GM12873 (cell line): ENCODE results near the gene CDH23.

Source experiments
- TF ChIP-seq, protein P1 (sequence below): IDR thresholded peaks from 2 replicates; pipeline ENCODE4 v1.5.1; 2012; ENCODE audit warnings: low read depth, mild to moderate bottlenecking, moderate library complexity, low read length, control low read depth; ENCODE audit not compliant: insufficient read depth; ENCODE audit errors: missing control alignments

Gene CDH23

DNA sequence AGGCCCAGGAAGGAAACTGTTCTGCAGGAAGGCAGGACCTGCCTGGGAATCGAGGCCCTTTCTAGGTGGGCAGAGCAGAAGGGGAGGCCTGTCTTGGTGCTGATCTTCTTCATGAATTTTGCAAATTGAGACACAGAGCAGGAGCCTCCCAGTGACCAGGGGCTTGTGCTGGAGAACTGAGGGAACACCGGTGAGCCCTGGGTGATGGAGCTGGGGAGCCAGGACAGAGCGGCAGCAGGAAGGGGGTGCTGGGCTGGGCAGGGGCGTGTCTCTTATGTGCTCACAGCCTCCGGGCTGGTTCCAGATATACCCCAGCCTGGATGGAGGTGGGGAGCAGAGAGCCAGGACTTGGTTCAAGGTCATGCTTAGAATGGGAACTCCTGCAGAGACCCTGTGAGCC is 182.9 kb downstream of the CDH23 start:
- TF ChIP-seq, protein P1, sequence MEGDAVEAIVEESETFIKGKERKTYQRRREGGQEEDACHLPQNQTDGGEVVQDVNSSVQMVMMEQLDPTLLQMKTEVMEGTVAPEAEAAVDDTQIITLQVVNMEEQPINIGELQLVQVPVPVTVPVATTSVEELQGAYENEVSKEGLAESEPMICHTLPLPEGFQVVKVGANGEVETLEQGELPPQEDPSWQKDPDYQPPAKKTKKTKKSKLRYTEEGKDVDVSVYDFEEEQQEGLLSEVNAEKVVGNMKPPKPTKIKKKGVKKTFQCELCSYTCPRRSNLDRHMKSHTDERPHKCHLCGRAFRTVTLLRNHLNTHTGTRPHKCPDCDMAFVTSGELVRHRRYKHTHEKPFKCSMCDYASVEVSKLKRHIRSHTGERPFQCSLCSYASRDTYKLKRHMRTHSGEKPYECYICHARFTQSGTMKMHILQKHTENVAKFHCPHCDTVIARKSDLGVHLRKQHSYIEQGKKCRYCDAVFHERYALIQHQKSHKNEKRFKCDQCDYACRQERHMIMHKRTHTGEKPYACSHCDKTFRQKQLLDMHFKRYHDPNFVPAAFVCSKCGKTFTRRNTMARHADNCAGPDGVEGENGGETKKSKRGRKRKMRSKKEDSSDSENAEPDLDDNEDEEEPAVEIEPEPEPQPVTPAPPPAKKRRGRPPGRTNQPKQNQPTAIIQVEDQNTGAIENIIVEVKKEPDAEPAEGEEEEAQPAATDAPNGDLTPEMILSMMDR, result no peak

DNA sequence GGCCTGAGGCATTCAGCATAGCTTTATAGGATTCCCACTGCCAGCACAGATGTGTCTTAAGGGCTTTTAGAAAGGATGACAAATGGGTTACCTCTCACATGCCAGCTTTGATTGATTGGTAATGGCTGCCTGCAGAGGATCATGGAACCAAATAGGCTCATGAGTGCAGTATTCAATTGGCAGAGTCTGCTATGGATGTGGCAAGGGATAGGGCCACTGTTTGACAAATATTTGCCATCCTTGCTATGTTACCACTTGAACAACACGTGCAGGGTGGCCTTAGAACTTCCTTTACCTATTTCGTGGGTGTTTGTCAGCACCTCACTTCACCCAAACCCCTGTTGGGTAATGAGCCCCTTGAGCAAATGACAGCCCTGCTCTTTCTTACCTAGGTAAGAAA is 183.7 kb downstream of the CDH23 start:
- TF ChIP-seq, protein P1, result no peak

DNA sequence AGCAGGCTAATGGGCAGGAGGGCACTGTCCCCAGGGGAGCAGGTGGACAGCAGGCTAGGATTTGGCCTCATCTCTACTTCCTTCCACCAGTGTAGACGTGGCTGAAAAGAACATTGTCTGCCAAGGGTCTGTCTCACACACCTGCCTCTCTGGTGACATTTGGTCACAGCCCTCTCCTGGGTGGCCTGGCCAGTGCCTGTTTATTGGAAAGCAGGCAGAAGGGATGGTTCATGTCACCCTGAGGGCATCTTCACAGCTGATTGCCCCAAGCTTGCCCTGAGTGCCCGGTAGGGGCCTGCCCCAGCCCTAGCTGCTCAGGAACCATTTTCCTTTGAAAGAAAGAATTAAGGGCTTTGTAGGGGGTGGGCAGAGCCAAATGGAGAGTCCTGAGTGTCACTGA is 184.2 kb downstream of the CDH23 start:
- TF ChIP-seq, protein P1, result no peak

DNA sequence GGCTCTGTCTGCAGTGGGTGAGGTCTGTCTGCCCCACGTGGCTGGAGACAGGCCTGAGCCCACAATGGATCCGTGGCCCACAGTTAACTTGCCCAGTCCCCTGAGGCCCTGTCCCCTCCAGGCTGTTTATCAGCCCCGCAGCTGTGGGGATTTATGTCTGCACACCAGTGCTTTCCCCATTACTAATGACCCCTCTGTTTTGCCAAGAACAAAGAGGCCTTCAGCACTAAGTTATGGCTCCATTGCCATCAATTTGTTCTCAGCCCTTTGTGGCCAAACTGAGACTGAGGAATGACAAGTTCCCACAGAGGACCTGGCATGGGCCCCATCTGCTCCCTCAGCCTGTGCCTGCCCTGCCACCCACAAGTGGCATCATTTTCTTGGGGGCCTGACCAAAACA is 184.7 kb downstream of the CDH23 start:
- TF ChIP-seq, protein P1, result no peak

DNA sequence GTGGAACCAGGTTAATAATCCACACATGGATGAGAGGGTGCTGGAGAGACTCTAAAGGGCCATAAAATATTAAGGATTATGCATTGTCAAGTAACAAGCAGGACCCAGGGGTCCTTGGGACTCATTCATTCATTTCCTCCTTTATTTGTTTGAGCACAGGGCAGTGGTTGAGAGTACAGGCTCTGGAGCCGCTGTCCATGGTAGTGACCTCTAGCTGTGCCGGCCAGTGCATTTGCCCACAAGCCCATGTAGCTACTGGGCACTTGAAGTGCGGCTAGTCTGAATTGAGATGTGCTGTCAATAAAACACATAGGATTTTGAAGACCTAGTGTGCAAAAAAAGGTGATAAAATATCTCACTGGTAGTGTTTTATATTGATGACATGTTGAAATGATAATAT is 185.3 kb downstream of the CDH23 start:
- TF ChIP-seq, protein P1, result no peak

DNA sequence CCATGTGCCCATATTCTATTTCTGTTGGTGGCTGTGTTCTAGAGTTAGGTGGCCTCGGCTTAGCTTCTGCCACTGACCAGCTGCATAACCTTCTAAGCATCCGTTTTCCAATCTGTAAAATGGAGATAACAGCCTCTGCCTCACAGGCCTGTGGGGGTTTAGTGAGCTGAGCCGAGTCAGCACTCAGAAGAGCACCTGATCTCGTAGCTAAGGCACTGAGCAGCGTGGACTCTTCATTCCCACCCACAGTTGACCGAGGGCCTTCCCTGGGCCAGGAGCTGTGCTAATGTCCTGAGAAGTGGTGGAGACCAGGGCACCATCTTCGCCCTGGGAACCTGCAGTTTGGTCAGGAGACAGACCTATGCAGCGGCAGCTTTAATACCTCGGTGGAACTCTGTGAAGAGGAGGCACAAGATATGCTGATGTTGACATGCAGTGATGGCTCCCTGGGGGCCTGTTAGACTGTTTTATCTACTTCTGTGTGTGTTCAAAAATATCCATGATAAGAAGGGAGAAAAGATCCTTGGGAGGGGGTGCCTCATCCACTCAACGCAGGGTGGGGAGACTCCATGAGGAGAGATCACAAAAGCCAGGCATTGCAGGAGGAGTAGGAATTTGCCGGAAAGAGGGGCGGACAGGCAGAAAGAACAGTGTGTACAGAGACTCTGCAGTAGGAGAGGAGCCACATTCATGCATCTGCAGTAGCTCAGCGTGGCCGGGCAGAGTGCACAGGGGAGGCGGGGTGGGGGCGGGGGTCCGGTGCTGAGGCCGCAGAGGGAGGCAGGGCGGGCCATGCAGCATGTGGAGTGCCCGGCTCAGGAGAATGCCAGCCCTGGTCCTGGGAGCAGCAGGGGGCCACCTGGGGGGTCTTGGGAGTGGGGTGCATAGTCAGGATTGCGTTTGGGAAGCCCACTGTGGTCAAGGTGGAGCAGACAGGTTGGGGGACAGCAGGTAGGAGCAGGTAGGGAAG is 186.1 kb downstream of the CDH23 start:
- TF ChIP-seq, protein P1, result no peak

DNA sequence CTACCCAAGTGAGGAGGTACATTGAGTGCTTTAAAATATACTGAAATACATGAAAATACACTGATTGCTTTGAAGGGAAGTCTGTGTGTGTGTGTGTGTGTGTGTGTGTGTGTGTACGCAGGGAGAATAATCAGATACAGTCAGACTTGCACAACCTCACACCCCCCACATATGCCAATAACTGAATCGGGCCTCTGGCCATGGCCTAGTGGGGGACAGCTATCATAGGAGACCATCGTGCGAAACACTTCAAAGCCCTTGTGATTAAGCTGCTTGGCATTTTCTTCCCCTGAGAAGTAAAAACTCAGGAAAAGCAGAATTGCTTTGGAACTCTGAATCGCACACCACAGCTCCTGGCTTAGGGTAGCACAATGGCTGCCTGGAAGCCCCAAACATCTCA is 187.7 kb downstream of the CDH23 start:
- TF ChIP-seq, protein P1, result no peak
